Hematopoietic multipotent progenitor cell treated with erythropoietin and hydrocortisone succinate and interleukin-3 and kit ligand, for 6 days (in vitro differentiated cells): ENCODE data around the gene PTGES2.
A peak's percentile ranks its signal among the peaks of the same experiment; 100 is the strongest.
"Not testable (repeated sequence)": the region's sequence is repeated elsewhere in the genome, so short reads cannot be mapped to it uniquely, and the experiment has no call there.

Source experiments
- DNase-seq: peaks from one replicate; pipeline ENCODE4 v3.0.0-alpha.2; 2015

Gene PTGES2

GRCh38 chr9:128136816-128137793 lies 9.6 kb upstream of the PTGES2 start:
- no peak for DNase-seq

- DNase-seq, result not testable (repeated sequence)
Observed at GRCh38 chr9:128135561-128135960, 8.0 kb upstream of the PTGES2 start.

- DNase-seq, result not testable (repeated sequence)
Observed at GRCh38 chr9:128132139-128132538, 4.6 kb upstream of the PTGES2 start.

GRCh38 chr9:128131346-128131745 lies 3.8 kb upstream of the PTGES2 start:
- not testable (repeated sequence) for DNase-seq

- DNase-seq, result not testable (repeated sequence)
Observed at GRCh38 chr9:128130651-128131050, 3.1 kb upstream of the PTGES2 start.

- DNase-seq, result not testable (repeated sequence)
Observed at GRCh38 chr9:128129976-128130590, 2.6 kb upstream of the PTGES2 start.

- DNase-seq, result no peak
Observed at GRCh38 chr9:128128836-128129590, 1.5 kb upstream of the PTGES2 start.

- DNase-seq, result peak; percentile 95
Observed at GRCh38 chr9:128127990-128128835, 684 bp upstream of the PTGES2 start.

GRCh38 chr9:128125580-128126354 lies 1.8 kb downstream of the PTGES2 start:
- no peak for DNase-seq

GRCh38 chr9:128124873-128125579 lies 2.5 kb downstream of the PTGES2 start:
- DNase-seq, result peak; percentile 75

GRCh38 chr9:128124451-128124850 lies 3.1 kb downstream of the PTGES2 start:
- no peak for DNase-seq

GRCh38 chr9:128123451-128124080 lies 4.0 kb downstream of the PTGES2 start:
- DNase-seq, result no peak

GRCh38 chr9:128122809-128123175 lies 4.7 kb downstream of the PTGES2 start:
- no peak for DNase-seq

GRCh38 chr9:128121924-128122808 lies 5.4 kb downstream of the PTGES2 start:
- no peak for DNase-seq

GRCh38 chr9:128121466-128121810 lies 6.1 kb downstream of the PTGES2 start:
- no peak for DNase-seq

GRCh38 chr9:128120741-128121465 lies 6.6 kb downstream of the PTGES2 start:
- no peak for DNase-seq

GRCh38 chr9:128120061-128120740 lies 7.3 kb downstream of the PTGES2 start:
- DNase-seq, result no peak
